ENCODE measurements around the gene CCDC159. TPM values are rescaled to one million over a fixed set of nuclear protein-coding genes. Genes with fewer than 3 reads are reported as not detected.
A peak's percentile ranks its signal among the peaks of the same experiment; 100 is the strongest.

The CCDC159 gene
- total and polyA plus RNA-seq, 2 of the 13 experiments (the other 11 are each of a cell fraction or from before 2014, with no cell fraction given): 1.7 to 6.3 TPM

- TF ChIP-seq, protein P1, sequence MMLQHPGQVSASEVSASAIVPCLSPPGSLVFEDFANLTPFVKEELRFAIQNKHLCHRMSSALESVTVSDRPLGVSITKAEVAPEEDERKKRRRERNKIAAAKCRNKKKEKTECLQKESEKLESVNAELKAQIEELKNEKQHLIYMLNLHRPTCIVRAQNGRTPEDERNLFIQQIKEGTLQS (CRISPR knock-in tag; IDR thresholded peaks at IDR 0.05): no peak
- TF ChIP-seq, protein P2, sequence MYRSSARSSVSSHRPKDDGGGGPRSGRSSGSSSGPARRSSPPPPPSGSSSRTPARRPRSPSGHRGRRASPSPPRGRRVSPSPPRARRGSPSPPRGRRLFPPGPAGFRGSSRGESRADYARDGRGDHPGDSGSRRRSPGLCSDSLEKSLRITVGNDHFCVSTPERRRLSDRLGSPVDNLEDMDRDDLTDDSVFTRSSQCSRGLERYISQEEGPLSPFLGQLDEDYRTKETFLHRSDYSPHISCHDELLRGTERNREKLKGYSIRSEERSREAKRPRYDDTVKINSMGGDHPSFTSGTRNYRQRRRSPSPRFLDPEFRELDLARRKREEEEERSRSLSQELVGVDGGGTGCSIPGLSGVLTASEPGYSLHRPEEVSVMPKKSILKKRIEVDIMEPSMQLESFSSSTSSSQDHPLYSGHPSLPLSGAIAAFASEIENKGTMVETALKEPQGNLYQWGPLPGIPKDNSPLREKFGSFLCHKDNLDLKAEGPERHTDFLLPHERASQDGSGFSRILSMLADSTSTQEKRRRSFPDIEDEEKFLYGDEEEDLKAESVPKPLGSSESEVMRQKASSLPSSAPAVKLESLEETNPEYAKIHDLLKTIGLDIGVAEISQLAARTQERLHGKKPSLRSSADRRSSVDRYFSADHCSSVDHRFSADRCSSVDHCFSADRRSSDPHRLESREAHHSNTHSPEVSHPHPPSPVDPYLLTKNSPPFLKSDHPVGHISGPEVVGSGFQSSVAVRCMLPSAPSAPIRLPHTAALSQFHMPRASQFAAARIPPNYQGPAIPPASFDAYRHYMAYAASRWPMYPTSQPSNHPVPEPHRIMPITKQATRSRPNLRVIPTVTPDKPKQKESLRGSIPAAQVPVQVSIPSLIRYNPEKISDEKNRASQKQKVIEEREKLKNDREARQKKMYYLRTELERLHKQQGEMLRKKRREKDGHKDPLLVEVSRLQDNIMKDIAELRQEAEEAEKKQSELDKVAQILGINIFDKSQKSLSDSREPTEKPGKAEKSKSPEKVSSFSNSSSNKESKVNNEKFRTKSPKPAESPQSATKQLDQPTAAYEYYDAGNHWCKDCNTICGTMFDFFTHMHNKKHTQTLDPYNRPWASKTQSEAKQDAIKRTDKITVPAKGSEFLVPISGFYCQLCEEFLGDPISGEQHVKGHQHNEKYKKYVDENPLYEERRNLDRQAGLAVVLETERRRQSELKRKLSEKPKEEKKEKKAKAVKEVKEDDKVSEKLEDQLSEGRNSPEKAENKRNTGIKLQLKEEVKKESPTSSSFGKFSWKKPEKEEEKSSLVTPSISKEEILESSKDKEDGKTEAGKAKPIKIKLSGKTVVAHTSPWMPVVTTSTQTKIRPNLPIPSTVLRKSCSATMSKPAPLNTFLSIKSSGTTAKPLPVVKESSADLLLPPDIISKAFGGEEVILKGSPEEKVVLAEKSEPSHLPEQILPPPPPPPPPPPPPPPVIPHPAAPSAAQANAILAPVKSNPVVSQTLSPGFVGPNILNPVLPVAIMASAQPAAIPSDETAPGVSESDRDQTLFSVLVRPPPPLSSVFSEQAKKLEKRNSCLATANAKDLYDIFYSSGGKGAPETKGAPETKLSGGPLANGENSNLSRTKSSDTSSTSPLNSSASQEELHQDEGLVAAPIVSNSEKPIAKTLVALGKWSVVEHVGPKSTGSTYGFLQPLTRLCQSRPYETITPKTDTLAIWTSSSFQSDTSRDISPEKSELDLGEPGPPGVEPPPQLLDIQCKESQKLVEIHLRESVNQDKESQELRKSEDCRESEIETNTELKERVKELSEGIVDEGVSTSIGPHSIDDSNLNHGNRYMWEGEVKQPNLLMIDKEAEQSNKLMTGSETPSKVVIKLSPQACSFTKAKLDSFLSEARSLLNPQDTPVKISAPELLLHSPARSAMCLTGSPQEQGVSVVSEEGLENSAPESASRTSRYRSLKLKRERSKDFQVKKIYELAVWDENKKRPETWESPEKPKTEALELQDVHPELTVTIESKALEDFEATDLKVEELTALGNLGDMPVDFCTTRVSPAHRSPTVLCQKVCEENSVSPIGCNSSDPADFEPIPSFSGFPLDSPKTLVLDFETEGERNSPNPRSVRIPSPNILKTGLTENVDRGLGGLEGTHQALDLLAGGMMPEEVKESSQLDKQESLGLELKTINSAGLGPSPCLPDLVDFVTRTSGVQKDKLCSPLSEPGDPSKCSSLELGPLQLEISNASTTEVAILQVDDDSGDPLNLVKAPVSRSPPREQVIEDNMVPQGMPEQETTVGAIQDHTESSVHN (CRISPR knock-in tag; IDR thresholded peaks at IDR 0.05): no peak
- no peak for TF ChIP-seq HOXA7 (CRISPR knock-in tag; IDR thresholded peaks at IDR 0.05)
- no peak for TF ChIP-seq SKI (IDR thresholded peaks at IDR 0.05; ENCODE audit: partially characterized antibody)
- peak; percentile 79; the same call in 1 of the 2 replicates for TF ChIP-seq RNF2 (conservative IDR thresholded peaks at IDR 0.05; ENCODE audit: low read depth)
- TF ChIP-seq ZFX (CRISPR knock-in tag; IDR thresholded peaks at IDR 0.05; ENCODE audit: low read depth): peak; percentile 100
- TF ChIP-seq ZNF790 (CRISPR knock-in tag; IDR thresholded peaks at IDR 0.05; ENCODE audit: borderline replicate concordance): peak; percentile 76; the same call in 1 of the 2 replicates
- no peak for TF ChIP-seq PRDM4 (CRISPR knock-in tag; IDR thresholded peaks at IDR 0.05; ENCODE audit: borderline replicate concordance)
- TF ChIP-seq ZNF432 (CRISPR knock-in tag; IDR thresholded peaks at IDR 0.05; ENCODE audit: borderline replicate concordance): no peak
- peak; percentile 19; the same call in 1 of the 2 replicates for TF ChIP-seq ZNF816 (CRISPR knock-in tag; IDR thresholded peaks at IDR 0.05; ENCODE audit: borderline replicate concordance)
- 0 out of 2 replicates have a peak, but pooled peaks have one; percentile 29 for TF ChIP-seq ATAD3A (CRISPR knock-in tag; IDR thresholded peaks at IDR 0.05)
- TF ChIP-seq YEATS2 (CRISPR knock-in tag; IDR thresholded peaks at IDR 0.05; ENCODE audit: borderline replicate concordance): peak; percentile 77
- no peak for TF ChIP-seq ZNF766 (CRISPR knock-in tag; IDR thresholded peaks at IDR 0.05; ENCODE audit: borderline replicate concordance)
- TF ChIP-seq MTA1 (CRISPR knock-in tag; IDR thresholded peaks at IDR 0.05; ENCODE audit: borderline replicate concordance): no peak; the same call in 1 of the 2 replicates
- TF ChIP-seq, protein P3, sequence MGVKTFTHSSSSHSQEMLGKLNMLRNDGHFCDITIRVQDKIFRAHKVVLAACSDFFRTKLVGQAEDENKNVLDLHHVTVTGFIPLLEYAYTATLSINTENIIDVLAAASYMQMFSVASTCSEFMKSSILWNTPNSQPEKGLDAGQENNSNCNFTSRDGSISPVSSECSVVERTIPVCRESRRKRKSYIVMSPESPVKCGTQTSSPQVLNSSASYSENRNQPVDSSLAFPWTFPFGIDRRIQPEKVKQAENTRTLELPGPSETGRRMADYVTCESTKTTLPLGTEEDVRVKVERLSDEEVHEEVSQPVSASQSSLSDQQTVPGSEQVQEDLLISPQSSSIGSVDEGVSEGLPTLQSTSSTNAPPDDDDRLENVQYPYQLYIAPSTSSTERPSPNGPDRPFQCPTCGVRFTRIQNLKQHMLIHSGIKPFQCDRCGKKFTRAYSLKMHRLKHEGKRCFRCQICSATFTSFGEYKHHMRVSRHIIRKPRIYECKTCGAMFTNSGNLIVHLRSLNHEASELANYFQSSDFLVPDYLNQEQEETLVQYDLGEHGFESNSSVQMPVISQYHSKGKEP (CRISPR knock-in tag; IDR thresholded peaks at IDR 0.05): no peak
- TF ChIP-seq RARA (CRISPR knock-in tag; IDR thresholded peaks at IDR 0.05): peak; percentile 62
Measured at GRCh38 chr19:11374433-11375142, 28.3 kb downstream of the CCDC159 start, which contains the start of gene SWSAP1 (continued).
